ENCODE data around the gene RFLNA.

GRCh38 chr12:124317400-124317799 lies 22.5 kb downstream of the RFLNA start:
- TF ChIP-seq, protein P1, sequence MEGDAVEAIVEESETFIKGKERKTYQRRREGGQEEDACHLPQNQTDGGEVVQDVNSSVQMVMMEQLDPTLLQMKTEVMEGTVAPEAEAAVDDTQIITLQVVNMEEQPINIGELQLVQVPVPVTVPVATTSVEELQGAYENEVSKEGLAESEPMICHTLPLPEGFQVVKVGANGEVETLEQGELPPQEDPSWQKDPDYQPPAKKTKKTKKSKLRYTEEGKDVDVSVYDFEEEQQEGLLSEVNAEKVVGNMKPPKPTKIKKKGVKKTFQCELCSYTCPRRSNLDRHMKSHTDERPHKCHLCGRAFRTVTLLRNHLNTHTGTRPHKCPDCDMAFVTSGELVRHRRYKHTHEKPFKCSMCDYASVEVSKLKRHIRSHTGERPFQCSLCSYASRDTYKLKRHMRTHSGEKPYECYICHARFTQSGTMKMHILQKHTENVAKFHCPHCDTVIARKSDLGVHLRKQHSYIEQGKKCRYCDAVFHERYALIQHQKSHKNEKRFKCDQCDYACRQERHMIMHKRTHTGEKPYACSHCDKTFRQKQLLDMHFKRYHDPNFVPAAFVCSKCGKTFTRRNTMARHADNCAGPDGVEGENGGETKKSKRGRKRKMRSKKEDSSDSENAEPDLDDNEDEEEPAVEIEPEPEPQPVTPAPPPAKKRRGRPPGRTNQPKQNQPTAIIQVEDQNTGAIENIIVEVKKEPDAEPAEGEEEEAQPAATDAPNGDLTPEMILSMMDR (IDR thresholded peaks at IDR 0.05) = no peak
- TF ChIP-seq POLR2A (IDR thresholded peaks at IDR 0.05) = no peak

All from body of pancreas (tissue), 4 donors.